ENCODE results near the gene P2RY10. TPM values are rescaled to one million over a fixed set of nuclear protein-coding genes. Genes with fewer than 3 reads are reported as not detected.

P2RY10 gene
- total and polyA plus RNA-seq, 2 of the 8 experiments (the other 6 are each of a cell fraction or from before 2014, with no cell fraction given): not detected

- no peak overlapping the region for H3K14ac ChIP-seq (ENCODE audit: insufficient read length)
- no peak for FAIRE-seq
- CTCF ChIA-PET (ENCODE audit: partially characterized antibody): interaction anchor here (0.6 to 1.4 kb wide), 2 partner anchors 9 to 340 kb away, joined by 3 read pairs; no protein-coding TSS in a partner anchor
- H3K79me1 ChIP-seq (ENCODE audit: low read depth, low read length): no peaks in the 10 kb centered on the region
- no peak overlapping the region for H4K91ac ChIP-seq (replicated peaks; ENCODE audit: insufficient read length, low read length)
- TF ChIP-seq MAX (IDR thresholded peaks at IDR 0.05): no peak
- no peak for TF ChIP-seq NRF1 (IDR thresholded peaks at IDR 0.05; ENCODE audit: low read depth, low read length)
- TF ChIP-seq TAF7 (optimal IDR thresholded peaks at IDR 0.05; ENCODE audit: borderline replicate concordance, low read depth, low read length): no peak
- TF ChIP-seq USF2 (IDR thresholded peaks at IDR 0.05; ENCODE audit: low read length): no peak
- TF ChIP-seq CBX5 (IDR thresholded peaks at IDR 0.05; ENCODE audit: low read depth, low read length): no peak
- TF ChIP-seq SUZ12 (IDR thresholded peaks at IDR 0.05; ENCODE audit: low read length): no peak
- TF ChIP-seq JUN (IDR thresholded peaks at IDR 0.05; ENCODE audit: low read depth, low read length): no peak
- no peak for TF ChIP-seq SP2 (IDR thresholded peaks at IDR 0.05; ENCODE audit: low read length)
- TF ChIP-seq BCL11A (IDR thresholded peaks at IDR 0.05; ENCODE audit: low read depth in 2 of 2, low read length in 2 of 2): no peak
- TF ChIP-seq PHF8 (conservative IDR thresholded peaks at IDR 0.05; ENCODE audit: low read depth, low read length): no peak
- H3K9ac ChIP-seq (replicated peaks in 1 of 4; ENCODE audit: extremely low read depth in 1 of 4, low read depth in 3 of 4, low read length in 3 of 4): no peak overlapping the region
- H4K20me1 ChIP-seq (replicated peaks in 1 of 2; ENCODE audit: control insufficient read depth in 1 of 2, insufficient read depth in 2 of 2, low read length in 2 of 2): no peaks in the 10 kb centered on the region
- no peak overlapping the region for H3K4me3 ChIP-seq (ENCODE audit: extremely low read depth in 1 of 4, insufficient read depth in 2 of 4, low read depth in 3 of 4, low read length in 4 of 4)
- no peak overlapping the region for H4K8ac ChIP-seq (ENCODE audit: extremely low read depth, insufficient read depth, low read length)
- no peak overlapping the region for H3K56ac ChIP-seq (replicated peaks; ENCODE audit: insufficient read length, low read depth, low read length)
- no peak overlapping the region for H2BK20ac ChIP-seq (ENCODE audit: low read length)
- H2BK15ac ChIP-seq (ENCODE audit: low read length): no peak overlapping the region
- H3K4ac ChIP-seq (replicated peaks; ENCODE audit: insufficient read length, low read depth, low read length): no peak overlapping the region
- no peak overlapping the region for H2AK5ac ChIP-seq (ENCODE audit: low read depth, low read length)
- H3K23me2 ChIP-seq (ENCODE audit: low read depth, low read length): no peaks in the 10 kb centered on the region
- no peak overlapping the region for H2AFZ ChIP-seq (ENCODE audit: low read length)
- H3K4me1 ChIP-seq (replicated peaks in 1 of 4; ENCODE audit: control insufficient read depth in 3 of 4, insufficient read depth in 4 of 4, low read length in 3 of 4): no peaks in the 10 kb centered on the region
- H2BK5ac ChIP-seq (ENCODE audit: low read depth, low read length): no peak overlapping the region
- 93% methylated on average over 3 of the region's 3 CpGs; no CpG with 5 or more reads in 1 of the 2 experiments for WGBS, 2 experiments (ENCODE audit: extremely low coverage in 1 of 2, insufficient coverage in 1 of 2, insufficient read length in 1 of 2, insufficient replicate concordance in 2 of 2, low coverage in 1 of 2, low lambda C conversion rate in 2 of 2, missing lambda C conversion rate in 1 of 2)
- H3K36me3 ChIP-seq (ENCODE audit: control insufficient read depth in 2 of 4, insufficient read depth in 4 of 4, low read length in 3 of 4): no peaks in the 10 kb centered on the region
- H3K27ac ChIP-seq (ENCODE audit: low read depth, low read length): no peak overlapping the region
- no peak overlapping the region for H3K4me2 ChIP-seq (ENCODE audit: insufficient read depth in 1 of 2, low read depth in 2 of 2, low read length in 2 of 2)
- no peaks in the 10 kb centered on the region for H3K79me2 ChIP-seq (ENCODE audit: control insufficient read depth in 1 of 2, insufficient read depth in 2 of 2, low read length in 2 of 2)
- H3K18ac ChIP-seq (ENCODE audit: extremely low read depth, low read length): no peak overlapping the region
- no peak overlapping the region for H3K23ac ChIP-seq (ENCODE audit: insufficient read length)
- no peak overlapping the region for H2BK120ac ChIP-seq (replicated peaks; ENCODE audit: low read depth, low read length)
- POLR2A ChIA-PET (ENCODE audit: partially characterized antibody): no interaction called here
- H3K27me3 ChIP-seq (replicated peaks in 1 of 4; ENCODE audit: control insufficient read depth in 3 of 4, extremely low read depth in 1 of 4, insufficient read depth in 3 of 4, low read length in 3 of 4): no peaks in the 10 kb centered on the region
- no peak overlapping the region for H2BK12ac ChIP-seq (ENCODE audit: low read depth, low read length)
- DNase-seq (ENCODE audit: low read depth in 1 of 2, low spot score in 2 of 2): no peak
- H3K9me3 ChIP-seq (ENCODE audit: insufficient read depth in 2 of 2, low read depth in 1 of 2, low read length in 1 of 2): no peaks in the 10 kb centered on the region
- H4K5ac ChIP-seq (ENCODE audit: insufficient read length, low read depth, low read length): no peak overlapping the region
Observed at GRCh38 chrX:78923198-78924015, 21.8 kb upstream of the P2RY10 start.

Data from H1 (cell line).